Glomerular visceral epithelial cell (primary cell): ENCODE data around the gene BIRC3.
"Not testable (repeated sequence)": the region's sequence is repeated elsewhere in the genome, so short reads cannot be mapped to it uniquely, and the experiment has no call there.

Experiments
- DNase-seq: peaks from one replicate; pipeline ENCODE4 v3.0.0-alpha.2; 2016; ENCODE audit errors: extremely low spot score

The BIRC3 gene

DNA sequence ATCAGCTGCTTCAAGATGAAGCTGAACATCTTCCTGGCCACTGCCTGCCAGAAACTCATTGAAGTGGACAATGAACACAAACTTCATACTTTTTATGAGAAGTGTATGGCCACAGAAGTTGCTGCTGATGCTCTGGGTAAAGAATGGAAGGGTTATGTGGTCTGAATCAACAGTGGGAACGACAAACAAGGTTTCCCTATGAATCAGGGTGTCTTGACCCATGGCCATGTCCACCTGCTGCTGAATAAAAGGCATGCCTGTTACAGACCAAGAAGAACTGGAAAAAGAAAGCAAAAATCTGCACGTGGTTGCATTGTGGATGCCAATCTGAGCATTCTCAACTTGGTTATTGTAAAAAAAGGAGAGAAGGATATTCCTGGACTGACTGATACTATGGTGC is 22.2 kb upstream of the BIRC3 start:
- no peak for DNase-seq

DNA sequence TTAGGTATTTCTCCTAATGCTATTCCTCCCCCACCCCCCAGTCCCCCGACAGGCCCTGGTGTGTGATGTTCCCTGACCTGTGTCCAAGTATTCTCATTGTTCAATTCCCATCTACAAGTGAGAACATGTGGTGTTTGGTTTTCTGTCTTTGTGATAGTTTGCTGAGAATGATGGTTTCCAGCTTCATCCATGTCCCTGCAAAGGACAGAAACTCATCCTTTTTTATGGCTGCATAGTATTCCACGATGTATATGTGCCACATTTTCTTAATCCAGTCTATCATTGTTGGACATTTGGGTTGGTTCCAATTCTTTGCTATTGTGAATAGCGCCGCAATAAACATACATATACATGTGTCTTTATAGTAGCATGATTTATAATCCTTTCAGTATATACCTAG is 20.5 kb upstream of the BIRC3 start:
- DNase-seq = not testable (repeated sequence)

DNA sequence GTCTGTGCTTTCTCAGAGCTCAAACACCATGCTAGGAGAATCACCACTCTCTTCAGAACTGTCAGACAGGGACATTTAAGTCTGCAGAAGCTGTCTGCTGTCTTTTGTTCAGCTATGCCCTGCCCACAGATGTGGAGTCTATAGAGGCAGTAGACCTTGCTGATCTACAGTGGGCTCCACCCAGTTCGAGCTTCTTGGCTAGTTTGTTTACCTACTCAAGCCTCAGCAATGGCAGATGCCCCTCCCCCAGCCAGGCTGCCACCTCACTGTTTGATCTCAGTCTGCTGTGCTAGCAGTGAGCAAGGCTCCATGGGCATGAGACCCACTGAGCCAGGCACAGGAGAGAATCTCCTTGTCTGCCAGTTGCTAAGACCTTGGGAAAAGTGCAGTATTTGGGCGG is 16.4 kb upstream of the BIRC3 start:
- DNase-seq = not testable (repeated sequence)

DNA sequence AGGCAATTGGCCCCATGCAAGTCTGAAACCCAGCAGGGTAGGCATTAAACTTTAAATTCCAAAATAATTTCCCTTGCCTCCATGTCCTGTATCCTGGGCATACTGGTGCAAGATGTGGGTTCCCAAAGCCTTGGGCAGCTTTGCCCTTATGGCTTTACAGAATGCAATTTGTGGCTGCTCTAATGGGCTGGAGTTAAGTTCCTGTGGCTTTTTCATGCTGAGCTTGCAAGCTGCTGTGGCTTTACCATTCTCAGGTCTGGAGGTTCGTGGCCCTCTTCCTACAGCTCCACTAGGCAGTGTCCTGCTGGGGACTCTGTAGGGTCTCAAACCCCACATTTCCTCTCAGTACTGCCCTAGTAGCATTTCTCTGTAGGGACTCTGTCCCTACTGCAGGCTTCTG is 15.0 kb upstream of the BIRC3 start:
- DNase-seq = no peak

DNA sequence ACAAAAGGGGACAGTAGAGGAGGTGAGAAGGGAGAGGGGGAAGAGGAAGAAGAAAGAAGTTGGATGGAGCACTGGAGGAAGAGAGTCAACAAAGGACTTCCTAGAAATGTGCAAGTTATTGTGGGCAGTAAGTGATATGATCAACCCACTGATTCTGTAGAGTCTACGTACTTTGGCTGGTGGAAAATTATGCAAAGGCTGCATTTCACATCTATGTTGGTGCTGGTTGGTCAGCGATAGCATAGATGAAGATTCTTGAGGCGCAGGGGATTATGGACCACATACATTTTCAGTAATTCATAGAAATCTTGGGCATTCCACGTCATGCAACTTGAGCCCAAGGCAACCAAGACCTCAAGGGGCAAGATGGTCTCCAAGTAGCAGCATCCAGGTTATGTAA is 12.6 kb upstream of the BIRC3 start:
- no peak for DNase-seq

DNA sequence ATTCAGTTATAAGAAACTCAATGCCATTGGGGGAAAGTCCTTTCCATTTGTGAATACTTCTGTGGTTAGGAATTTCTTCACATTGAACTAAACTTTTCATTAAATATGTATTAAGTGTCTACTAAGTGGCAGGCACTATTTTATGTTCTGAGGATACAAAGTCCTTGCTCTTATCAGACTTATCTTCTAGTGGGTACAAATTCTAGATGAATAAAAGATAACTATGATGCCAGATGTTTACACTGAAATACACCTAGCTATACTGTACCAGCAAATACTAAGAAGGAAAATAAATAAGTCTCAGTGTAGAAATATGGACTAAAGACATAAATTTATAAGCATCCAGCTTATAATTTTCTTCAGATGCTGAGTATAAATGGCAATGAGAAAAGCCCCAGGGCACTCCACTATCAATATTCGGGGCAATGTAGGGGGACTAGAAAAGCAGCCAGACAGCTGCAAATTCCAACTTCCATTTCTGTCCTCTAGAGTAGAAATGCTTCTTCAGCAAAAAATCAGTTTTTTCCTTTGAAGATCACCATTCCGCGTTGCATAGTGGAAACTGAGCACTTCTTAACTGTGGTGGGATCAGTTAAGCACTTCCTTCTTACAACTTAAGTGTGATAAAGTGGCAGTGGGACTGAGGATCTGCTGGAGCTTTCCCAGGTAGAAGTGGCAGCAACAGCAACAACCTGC is 11.8 kb upstream of the BIRC3 start:
- no peak for DNase-seq

DNA sequence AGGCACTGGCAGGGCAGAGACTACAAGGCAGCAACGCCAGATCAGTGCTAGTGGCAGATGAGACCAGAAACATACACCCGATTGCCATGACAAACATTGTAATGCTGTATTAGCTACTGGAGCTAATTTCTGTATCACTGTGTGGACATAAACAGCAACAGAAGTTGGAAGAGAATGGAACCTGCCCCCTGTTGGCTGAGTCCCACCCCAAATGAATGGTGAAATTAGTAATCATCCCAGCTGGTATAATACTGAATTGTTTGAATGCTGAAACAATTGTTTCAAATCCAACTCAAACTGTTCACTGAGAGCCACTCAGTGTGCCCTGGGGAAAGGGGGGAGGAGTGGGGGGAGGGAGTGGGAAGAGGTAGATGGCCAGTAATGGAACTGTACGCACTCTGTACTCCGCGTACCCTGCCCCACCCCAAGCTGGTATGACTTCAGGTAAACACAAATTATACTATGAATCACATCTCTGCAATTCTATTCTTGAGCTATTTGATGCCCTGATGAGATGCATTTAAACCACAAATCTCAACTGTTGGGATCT is 11.2 kb upstream of the BIRC3 start:
- no peak for DNase-seq

DNA sequence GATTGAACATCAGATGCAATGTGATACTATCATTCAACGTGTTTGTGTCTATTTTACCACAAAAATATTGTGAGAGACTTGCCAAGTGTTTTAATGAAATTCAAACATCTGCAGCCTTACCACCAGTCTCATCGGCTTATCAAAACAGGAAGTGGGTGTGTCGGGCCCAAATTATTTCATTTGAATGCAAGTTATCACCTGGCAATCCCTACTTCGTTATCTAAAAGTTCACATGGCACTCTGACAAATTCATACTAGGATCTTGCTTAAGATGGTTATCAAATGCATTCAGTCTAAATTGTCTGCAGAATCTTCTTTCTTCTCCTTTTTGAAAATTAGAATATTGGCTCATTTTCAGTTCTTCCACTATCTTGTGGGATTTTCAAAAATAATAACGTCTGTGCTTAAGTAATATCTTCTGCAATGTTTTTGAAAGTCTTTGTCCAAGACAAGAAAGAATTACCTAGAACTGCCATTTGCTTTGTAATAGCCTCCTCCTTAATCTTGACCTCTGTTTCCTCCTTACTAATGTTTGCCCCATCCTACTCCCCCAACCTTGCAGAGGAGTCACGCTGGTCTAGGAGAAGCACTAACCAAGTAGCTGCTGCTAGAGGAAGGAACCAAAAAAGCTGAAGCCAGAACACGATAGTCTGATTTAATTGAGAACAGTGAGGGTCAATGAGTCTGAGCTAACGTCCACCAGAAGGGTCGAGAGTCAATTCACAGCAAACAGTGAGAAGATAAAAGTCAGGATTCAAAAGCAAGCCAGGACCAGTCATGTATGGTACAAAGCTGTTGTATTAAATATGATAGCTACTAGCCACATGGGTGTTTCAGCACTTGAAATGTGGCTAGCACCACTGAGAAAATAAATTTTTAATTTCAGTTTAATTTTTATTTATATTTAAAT is 10.2 kb upstream of the BIRC3 start:
- no peak for DNase-seq

DNA sequence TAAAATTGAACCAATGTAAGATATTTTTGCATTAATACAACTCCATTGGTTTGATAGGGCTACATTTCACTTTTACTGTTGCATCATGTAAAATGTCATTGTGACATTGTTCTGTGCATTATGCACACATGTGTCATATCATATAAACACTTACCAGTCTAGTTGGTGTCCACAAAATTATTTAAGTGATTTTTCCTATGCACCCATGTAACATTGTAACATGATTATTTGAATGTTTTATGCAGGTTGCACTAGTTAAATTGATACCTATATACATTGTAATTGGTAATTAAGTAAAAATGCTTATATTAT is 9.6 kb upstream of the BIRC3 start:
- DNase-seq = no peak

DNA sequence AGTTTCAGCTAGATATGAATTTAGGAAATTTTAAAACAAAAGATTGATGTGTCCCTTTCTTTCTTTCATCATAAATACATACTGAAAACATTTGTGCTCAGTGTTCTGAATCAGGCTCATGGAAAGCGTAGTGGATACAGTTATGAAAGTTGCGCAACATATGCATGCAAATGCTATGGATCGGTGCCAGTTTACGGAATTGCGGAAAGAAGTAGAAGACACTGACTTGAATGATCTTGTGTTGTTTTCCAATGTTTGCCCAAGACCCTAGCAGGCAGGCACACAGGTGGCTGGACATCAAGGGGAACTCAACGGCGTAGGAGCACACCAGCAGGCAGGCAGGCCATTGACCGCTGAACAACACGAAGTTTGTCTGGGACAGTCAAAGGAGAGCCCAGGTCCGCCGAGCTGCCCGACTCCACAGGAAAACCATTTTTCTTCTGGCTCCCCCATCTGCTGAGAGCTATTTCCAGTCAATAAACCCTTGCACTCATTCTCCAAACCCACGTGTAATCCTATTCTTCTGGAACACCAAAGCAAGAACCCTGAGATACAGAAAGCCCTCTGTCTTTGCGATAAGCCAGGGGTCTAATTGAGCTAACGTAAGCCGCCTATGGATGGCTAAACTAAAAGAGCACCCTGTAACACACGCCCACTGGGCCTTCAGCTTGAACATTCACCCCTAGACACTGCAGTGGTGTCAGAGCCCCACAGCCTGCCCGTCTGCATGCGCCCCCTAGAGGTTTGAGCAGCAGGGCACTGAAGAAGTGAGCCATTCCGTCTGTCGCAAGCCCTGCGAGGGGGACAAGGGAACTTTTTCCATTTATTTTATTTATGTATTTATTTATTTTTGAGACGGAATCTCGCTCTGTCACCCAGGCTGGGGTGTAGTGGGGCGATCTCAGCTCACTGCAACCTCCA is 7.4 kb upstream of the BIRC3 start:
- DNase-seq = no peak

DNA sequence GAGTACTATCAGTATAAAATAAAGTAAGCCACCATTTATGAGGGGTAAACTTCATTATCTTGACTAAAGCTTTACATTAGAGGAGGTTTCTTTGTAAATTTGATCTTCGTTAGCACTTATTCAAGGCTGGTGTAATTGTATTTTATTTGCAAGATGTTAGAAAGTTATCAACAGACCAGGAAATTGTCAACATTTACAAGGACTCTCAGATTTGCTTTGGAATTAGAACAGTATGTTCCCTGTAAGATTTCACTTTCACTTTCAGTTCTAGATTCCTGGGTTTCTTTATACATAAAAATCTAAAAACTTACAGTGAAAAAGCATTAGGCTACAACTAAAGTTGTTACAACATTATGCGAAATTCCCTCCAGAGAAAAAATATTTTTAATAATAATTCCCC is 4.6 kb upstream of the BIRC3 start:
- DNase-seq = no peak

DNA sequence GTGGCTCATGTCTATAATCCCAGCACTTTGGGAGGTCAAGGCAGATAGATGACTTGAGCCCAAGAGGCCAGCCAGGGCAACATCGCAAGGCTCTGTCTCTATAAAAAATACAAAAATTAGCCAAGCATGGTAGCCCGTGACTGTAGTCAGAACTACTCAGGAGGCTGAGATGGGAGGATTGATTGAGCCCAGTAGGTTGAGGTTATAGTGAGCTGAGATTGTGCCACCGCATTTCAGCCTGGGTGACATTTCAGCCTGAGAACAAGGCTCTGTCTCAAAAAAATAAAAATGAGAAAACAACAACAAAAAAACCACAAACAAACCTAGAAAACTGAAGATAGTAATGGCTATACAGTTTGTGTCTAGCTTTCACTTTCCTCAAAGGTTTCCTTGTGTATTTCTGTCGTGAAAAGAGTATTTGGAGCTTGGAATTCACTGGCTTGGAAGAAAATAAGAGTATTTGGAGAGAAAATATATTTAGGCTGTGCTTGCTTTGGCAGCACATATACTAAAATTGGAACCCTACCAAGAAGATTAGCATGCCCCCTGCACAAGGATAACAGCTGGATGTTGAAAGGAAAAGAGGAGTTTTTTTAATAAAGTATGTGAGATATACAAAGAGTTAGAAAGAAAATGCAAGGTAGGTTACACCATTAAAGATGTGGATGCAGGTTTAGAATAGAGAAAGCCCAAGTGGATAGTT is 3.9 kb upstream of the BIRC3 start:
- DNase-seq = no peak

DNA sequence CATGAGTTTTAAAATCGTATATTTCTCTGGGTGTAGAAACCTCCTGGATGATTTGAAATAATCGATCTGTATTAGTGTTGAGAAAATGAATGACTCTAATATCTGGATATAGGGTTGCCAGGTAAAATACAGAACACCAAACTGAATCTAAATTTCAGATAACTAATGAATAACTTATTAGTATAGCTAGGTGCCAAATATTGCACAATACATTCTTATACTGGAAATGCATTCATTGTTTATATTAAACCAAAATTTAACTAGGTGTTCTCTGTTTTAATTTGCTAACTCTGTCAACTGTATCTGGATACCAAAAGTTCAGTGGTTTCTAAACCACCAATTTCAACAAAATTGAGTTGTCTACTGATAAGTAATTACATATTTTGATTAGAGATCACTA is 2.5 kb upstream of the BIRC3 start:
- DNase-seq = no peak

DNA sequence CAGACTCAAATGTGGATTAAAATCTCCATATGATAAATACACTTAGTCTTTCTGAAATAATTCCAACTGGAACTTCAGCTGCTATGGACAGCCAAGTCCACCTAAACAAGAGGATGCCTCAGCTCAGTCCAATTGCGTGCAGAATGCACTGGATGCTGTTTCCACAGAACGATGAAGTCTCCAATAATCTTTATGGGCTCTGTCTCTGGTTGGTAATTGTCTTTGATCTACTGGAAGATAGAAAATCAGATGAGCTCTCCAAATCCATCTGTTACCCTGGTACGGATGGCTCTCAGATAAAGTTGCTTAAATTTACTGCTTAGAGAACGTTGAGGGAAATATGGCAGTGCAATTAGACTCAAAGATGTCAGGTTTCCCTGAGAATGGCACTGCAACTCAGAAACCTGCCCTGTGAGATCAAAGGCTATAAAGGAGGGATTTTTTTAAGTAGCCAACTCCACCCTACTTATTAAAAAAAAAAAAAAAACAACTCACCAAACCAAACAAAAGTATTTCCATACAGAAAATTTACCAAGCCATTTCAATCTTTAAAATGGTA is 859 bp upstream of the BIRC3 start:
- no peak for DNase-seq

DNA sequence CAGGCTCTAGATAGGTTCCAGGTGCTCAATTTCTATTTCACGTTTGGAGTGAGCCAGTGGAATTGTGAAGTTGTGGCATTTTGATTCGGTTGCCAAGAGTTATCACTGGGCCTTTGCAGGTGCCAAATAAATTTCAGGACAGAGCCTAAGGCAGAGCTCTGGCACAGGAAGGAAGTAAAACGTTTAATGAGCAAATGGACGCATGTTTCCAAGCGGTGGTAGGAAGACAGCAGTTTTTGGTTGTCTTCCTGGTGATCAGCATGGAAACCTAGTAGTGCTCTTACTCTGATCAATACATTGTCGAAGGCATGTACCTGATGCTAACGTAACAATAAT is 452 bp downstream of the BIRC3 start:
- DNase-seq = no peak

DNA sequence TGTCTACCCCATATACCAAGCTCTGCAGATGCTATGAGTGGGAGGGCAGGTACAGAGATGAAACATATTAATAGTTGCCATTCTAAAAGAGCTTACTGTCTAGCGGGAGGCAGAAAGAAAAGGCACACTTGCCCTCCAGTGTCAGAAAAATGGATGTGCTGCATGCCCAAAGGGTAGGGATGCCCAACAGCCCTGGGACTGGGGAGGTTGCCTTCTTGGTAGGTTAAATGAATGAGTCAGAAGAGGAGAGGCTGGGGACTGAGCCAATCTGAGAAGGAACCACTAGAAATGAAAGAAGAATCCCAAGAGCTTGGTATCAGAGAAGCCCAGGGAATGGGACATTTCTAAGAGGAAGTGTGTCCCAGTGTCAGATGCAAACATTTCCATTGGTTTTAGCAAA is 1.2 kb downstream of the BIRC3 start:
- DNase-seq = peak; percentile 42

DNA sequence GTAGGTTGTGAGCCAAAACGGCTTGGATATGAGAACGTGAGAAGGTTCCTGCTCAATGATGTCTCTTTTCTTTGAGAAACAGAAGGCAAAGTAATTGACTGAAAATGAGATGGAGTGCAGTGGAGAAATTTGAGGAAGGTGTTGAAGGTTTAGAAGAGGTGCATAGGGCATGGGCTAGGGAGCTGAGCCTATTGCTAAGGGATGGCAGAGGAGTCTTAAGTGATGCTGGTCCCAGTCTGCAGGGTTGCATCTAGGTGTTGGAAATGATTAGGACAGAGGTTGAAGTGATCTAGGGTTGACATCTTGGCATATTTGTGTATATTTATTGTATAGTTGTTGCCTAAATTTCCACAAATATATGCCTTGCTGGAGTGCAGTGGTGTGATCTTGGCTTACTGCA is 2.3 kb downstream of the BIRC3 start:
- no peak for DNase-seq

DNA sequence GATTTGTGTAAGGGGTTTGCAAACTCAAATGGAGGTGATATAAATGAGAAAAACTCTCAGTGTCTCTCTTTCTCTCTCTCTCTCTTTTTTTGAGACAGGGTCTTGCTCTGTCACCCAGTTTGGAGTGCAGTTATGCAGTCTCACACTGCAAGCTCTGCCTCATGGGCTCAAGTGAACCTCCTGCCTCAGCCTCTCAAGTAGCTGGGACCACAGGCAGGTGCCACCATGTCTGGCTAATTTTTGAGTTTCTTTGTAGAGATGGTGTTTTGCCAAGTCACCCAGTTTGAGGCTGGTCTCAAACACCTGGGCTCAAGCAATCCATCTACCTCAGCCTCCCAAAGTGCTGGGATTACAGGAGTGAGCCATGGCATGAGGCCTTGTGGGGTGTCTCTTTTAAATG is 2.9 kb downstream of the BIRC3 start:
- DNase-seq = no peak

DNA sequence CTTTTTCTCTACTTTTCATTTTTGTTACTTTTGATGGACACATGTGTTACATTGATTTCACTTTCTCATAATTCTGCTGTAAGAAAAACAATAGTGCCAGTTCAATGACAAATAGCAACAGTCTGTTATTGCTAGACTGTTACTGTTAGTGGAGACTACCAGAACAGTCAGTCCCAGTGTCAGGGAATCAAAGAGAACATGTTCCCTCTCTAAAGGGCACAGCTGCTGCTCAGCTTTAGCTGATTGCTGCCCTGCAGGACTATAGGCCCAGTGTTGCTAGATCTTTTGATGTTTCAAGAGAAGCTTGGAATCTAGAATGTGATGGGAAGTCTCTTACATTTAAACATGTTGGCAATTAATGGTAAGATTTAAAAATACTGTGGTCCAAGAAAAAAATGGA is 3.4 kb downstream of the BIRC3 start:
- DNase-seq = no peak

DNA sequence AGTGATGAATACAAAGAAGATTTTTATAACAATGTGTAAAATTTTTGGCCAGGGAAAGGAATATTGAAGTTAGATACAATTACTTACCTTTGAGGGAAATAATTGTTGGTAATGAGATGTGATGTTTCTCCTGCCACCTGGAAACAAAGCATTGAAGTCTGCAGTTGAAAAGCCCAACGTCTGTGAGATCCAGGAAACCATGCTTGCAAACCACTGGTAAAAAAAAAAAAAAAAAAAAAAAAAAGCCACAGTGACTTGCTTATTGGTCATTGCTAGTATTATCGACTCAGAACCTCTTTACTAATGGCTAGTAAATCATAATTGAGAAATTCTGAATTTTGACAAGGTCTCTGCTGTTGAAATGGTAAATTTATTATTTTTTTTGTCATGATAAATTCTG is 5.3 kb downstream of the BIRC3 start:
- no peak for DNase-seq

DNA sequence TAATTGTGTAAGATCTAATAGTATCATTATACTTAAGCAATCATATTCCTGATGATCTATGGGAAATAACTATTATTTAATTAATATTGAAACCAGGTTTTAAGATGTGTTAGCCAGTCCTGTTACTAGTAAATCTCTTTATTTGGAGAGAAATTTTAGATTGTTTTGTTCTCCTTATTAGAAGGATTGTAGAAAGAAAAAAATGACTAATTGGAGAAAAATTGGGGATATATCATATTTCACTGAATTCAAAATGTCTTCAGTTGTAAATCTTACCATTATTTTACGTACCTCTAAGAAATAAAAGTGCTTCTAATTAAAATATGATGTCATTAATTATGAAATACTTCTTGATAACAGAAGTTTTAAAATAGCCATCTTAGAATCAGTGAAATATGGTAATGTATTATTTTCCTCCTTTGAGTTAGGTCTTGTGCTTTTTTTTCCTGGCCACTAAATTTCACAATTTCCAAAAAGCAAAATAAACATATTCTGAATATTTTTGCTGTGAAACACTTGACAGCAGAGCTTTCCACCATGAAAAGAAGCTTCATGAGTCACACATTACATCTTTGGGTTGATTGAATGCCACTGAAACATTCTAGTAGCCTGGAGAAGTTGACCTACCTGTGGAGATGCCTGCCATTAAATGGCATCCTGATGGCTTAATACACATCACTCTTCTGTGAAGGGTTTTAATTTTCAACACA is 6.4 kb downstream of the BIRC3 start:
- peak; percentile 37 for DNase-seq
